Stimulated activated CD8-positive, alpha-beta memory T cell treated with anti-CD3 and anti-CD28 coated beads, Interleukin-7, amount 100 ng/mL, for 48 hours (primary cell): ENCODE data around the gene SPATS2.

Experiments
- DNase-seq, 2 donors: peaks; one replicate each; pipeline ENCODE4 v3.0.0-alpha.2; 2020; ENCODE audit warnings: low read depth in 1 of 2; ENCODE audit errors: extremely low read depth in 1 of 2

SPATS2 gene

DNA sequence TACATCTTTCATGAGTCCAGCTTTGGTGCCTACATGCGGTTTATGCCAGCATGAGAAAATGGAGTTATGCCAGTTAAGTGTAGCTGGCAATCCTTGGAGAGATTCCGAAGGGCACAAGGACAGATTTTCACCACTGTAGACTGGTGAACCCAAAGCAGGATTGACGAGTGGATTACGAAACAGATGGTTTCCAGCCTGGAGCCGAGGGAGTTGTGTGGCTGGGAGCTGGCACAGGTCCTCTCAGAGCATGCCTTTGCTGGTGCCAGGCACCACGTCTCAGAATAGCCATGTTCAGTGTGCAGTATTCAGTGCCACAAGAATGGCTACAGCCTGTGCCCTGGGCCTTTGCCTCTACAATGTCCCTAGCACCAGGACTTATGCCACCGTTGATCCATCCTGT is 184.8 kb downstream of the SPATS2 start:
- DNase-seq = no peak

DNA sequence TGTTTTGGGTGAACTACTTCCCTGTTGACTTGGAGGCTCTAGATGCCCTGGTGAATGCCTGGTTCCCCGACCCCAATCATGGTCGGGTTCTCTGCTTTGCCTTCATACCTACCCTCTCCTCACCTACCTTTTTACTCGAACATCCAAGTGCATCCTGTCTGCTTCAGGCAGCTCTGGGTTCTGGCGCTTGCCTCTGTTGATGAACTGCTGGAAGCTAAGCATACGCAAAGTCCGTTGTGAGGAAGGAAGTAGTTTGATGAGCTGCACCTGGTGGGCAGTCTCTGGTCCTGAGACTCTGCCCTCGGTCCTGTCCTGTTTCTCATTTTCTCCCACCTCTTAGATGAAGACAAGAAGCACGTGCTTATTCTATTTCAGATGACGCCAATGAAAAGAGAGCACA is 185.2 kb downstream of the SPATS2 start:
- no peak for DNase-seq

DNA sequence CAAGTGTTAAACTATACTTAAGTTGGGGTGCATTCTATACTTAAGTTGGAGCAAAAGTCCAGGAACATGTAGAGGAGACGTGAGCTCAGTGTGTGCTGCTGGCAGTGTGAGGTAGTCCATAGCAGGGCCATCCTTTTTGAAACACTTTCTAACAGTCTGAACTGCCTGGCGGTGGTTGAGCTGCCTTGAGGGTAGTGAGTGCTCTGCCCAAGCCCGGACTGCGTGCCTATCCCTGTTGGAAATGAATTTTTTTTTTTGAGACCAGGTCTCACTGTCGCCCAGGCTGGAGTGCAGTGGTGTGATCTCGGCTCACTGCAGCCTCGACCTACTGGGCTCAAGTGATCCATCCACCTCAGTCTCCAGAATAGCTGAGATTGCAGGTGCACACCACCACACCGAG is 185.6 kb downstream of the SPATS2 start:
- no peak for DNase-seq

DNA sequence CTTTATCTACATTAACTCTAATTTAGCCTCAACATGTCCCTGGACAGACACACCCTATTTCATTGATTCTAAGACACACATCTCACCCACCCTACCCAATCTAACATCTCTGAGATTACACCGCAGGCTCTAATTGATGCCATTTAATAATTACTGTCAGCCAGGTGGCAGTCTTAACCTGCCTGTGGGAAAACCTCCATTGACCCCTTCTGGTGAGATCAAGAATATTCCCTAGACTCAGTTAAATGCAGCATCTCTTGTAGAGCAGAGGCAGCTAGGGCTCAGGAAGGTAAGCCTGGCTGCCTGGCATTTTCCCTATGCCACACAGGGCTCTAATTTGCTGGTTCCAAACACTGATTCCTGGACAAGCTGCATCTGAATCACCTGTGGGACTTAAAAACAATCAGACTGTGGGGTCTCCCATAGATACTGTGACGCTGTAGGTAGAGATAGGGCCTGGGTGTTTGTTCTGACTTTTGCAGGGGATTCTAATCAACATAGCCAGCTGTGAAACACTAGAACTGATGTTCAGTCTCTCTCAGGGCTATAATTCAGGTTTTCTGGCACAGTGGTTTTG is 186.3 kb downstream of the SPATS2 start:
- DNase-seq = no peak

DNA sequence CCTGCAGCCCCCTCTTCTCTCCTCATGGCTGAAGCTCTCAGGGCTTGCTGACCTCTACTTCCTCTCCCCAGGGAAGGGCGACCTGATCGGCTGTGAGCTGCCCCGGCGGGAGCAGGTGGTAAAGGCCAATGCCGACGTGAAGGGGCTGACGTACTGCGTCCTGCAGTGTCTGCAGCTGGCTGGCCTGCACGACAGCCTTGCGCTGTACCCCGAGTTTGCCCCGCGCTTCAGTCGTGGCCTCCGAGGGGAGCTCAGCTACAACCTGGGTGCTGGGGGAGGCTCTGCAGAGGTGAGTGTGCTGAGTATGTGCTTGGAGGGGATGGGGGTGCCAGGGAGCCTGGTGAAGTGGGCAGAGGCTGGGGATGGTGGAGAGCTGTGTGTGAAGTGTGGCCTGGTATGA is 187.0 kb downstream of the SPATS2 start:
- no peak for DNase-seq

DNA sequence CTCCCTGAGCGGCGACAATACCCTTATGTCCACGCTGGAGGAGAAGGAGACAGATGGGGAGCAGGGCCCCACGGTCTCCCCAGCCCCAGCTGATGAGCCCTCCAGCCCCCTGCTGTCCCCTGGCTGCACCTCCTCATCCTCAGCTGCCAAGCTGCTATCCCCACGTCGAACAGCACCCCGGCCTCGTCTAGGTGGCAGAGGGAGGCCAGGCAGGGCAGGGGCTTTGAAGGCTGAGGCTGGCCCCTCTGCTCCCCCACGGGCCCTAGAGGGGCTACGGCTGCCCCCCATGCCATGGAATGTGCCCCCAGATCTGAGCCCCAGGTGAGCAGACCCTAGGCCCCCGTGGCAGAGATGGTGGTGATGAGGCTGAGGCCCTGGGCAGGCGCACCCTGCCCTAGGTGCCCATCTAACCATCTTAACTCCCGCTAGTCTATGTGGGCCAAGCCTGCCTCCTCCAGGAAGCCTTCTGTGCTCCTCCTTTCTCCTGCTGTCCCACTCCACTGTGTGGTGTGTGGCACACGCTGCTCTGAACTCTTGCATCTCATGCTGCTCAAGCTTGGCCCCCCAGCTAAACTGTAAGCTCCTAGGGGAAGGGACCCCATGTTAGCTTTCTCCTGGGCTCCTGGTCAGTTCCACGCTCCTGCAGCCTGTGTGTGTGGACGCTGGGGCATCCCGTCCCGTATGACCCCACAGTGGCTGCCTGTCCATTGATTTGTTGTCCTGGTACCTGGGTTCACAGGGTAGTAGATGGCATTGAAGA is 188.5 kb downstream of the SPATS2 start:
- DNase-seq = no peak

DNA sequence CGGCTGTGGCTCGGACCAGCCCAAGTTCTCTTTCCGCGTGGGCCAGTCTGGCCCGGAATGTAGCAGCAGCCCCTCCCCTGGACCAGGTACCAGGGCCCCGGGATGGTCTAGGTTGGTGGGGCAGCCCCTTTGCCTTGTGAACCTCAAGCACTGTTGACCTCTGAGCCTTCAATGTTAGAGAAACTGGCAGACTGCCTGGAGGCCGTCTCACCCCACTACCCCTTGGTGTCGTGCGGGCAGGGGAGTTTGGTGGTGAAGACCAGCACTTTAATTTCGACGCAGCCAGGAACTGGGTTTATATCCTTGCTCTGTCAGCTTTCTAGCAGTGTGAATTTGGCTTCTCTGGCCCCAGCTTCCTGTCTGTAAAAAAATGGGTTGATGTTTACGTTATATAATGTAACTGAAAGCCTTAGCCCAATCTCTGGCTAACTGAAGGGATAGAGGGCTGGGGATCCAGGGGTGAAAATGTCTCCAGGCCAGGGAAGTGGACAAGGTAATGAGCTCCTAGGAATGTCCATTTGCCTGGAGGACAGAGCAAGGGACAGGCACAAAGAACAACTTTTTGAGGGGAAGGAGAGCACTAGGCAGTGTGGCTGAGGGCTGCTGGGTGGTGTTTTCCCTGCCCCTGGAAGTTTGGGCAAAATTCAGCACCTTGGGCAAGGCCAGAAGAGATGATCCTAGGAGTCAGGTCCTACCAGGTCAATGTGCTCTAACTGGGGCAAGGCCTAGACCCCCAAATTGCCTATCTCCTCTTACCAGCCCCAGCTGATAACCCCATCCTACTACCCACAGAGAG is 189.3 kb downstream of the SPATS2 start:
- no peak for DNase-seq

DNA sequence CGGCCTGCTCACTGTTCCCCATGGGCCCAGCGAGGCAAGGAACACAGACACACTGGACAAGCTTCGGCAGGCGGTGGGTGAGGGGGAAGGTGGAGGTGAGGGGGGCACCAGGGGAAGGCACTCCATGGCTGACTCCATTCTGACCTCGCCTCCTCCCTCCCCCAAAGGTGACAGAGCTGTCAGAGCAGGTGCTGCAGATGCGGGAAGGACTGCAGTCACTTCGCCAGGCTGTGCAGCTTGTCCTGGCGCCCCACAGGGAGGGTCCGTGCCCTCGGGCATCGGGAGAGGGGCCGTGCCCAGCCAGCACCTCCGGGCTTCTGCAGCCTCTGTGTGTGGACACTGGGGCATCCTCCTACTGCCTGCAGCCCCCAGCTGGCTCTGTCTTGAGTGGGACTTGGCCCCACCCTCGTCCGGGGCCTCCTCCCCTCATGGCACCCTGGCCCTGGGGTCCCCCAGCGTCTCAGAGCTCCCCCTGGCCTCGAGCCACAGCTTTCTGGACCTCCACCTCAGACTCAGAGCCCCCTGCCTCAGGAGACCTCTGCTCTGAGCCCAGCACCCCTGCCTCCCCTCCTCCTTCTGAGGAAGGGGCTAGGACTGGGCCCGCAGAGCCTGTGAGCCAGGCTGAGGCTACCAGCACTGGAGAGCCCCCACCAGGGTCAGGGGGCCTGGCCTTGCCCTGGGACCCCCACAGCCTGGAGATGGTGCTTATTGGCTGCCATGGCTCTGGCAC is 190.1 kb downstream of the SPATS2 start:
- DNase-seq = no peak

DNA sequence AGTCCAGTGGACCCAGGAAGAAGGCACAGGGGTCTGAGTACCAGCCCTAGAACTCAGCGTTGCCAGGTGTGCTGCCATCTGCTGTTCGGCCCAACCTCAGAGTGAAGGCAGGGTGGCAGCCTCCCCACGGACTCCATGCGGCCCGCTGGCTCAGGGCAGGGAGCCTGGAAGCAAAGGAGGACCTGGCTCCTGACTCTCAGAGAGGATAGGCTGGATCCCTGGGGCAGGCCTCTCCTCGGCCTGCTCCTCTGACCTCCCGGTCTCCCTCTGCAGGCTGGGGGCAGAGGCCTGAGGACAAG is 190.6 kb downstream of the SPATS2 start:
- DNase-seq = no peak

DNA sequence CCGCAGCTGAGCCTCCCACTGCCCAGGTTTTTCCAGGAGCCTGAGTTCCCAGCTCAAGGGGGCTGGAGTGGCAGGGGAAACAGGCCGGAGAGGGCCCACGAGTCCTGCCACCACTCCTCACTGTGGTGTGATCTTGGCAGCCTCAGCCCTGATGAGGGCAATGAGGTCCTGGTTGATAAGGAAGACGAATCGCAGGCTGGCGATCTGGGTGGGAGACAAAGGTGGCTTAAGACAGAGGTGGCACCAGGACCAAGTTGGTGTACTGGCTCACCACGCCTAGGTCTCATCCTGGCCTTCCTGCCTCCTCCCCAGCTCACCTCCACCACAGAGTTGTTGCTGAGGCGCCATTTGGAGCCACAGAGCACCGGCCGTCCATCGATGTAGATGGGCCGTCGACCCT is 191.3 kb downstream of the SPATS2 start:
- DNase-seq = no peak

DNA sequence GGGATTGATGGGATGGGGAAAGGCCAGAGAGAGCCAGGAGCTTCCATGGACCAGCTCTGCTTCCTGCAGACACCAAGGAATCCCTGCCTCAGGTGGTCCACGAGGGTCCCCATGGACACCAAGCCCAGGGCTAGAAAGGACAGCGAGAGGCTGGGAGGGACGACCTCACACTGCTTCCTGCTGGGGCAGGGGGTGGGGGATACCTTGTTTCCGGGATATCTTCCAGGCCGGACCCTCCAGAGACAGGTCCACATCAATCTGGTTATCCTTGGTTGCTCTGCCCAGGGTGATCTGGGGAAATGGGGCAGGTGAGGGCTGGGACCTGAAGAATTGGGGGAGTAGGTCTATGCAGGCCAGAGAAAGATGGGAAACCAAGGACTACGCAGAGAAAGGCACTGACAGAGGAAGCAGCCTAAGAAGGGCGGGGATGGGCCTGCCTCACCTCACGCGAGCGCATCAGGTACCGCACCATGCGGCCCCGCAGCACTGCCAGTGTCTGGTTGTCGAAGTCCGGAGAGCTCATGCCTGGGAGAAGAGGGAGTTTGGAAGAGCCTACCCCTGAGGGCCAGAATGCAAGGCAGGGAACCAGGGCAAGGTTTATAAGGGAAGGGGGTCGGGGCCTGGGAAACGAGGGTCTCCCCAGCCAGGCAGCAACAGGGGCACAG is 191.9 kb downstream of the SPATS2 start:
- no peak for DNase-seq

DNA sequence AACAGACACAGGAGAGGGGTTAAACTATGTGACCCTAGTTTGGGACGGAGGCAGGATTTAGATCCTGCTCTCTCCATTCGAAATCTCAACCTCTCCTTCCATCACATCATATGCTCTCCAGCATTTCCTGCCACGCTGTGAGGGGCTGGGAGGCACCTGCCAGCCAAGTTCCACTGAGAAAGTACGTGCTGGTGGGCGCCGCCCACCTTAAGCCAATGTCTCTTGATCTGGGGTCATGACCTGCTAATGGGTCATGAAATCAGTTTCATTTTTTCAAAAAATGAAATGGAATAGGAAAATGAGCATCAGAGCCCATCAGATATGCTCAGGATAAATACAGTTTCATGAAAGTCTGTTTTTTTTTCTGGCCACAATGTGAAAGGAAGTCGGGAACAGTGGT is 193.4 kb downstream of the SPATS2 start:
- DNase-seq = no peak

DNA sequence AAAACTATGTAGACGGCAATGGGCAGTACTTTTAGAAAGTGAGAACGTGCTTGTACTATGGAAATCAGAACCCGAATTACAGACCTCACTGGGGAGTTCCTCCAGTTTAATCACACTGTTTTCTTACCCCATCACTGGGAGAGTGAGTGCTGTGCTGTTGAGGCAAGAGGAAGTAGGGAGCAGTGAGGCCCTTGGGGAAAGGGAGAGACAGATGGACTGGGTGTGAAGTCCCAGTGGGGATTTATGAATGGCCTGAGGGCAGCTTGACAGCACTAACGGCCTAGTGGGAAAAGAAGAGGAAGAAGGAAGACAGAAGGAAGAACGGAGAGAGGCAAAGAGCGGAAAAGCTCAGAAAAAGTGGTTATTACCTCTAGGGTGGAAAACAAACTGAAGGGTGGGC is 195.0 kb downstream of the SPATS2 start:
- DNase-seq = no peak

DNA sequence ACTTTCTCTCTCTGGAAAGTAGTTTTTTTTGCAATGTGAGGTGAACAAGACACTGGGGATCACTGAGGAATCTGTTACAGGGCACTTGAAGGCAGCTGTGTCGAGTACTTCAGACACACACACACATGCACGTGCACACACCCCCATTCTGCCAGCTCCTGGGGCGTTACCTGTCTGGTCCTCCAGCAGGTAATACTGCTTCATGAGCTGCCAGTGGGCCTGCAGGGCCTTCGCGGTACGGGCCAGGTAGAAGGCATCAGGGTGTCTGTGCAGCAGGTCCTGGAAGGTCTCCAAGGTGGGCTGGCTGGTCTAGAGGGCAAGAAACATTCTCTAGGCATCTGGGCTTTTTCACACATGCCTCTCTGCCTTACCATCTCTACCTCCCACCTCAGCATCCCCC is 195.6 kb downstream of the SPATS2 start:
- DNase-seq = no peak

DNA sequence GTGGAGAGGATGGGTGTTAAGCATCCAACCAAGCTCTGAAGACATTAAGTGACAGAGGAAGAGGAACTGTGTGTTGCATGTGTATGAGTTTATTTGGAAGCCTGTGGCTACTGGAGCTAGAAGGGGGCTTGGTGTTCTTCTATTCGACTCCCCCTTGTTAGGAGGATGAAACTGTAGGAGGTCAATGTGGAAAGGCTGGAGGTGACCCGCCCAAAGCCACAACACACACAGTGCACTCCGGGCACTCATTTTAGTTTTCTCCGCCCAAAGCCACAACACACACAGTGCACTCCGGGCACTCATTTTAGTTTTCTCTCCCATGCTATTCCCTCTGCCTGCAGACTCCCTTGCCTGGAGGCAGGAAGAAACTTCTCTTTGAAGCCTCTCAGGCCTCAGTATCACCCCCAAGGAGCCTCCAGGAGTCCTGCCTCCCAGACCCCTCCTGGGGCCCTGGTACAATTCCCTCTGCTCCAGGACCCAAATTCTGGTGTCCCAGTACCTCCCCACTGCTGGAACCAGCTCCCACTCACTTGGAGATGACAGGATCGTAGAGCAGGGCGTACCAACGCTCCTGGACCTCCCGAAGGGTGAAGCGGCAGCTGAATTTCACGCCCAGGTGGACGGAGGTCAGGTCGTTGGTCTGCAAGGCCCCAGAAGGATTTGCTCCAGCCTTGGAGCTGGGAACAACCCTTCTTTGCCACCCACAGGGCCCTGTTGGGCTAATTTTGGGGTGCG is 196.9 kb downstream of the SPATS2 start:
- DNase-seq = no peak

DNA sequence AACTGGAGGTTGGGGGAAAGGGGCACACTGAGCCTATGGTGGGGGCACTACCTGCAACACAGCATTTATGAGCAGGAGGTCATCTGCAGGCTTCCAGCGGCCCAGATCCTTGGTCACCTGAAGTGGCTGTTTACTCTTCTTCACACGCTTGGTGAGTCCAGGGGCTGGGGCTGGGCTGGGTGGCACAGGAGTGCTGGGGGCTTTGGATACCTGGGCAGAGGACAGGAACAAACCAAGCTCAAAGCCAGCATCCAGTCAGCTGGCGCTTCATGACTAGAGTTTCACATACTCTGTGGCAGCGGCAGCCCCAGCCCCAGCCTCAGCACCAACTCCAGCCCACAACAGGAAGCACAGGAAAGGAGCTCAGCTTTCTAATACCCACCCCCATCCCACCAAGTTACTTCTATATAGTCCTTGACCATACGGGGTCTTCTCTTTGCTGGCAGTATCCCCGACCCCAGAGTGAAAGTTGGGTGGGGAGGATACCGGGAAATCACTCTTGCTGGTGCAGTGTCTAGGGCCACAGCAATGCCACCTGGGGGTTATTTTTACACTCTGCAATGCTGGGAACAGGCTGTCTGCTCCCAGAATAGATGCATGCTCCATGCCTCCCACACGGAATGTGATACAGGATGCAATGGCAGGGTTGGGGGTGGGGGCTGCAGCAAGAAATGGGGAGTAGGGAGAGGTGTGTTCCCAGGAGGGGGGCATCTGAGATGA is 197.6 kb downstream of the SPATS2 start:
- DNase-seq = no peak

DNA sequence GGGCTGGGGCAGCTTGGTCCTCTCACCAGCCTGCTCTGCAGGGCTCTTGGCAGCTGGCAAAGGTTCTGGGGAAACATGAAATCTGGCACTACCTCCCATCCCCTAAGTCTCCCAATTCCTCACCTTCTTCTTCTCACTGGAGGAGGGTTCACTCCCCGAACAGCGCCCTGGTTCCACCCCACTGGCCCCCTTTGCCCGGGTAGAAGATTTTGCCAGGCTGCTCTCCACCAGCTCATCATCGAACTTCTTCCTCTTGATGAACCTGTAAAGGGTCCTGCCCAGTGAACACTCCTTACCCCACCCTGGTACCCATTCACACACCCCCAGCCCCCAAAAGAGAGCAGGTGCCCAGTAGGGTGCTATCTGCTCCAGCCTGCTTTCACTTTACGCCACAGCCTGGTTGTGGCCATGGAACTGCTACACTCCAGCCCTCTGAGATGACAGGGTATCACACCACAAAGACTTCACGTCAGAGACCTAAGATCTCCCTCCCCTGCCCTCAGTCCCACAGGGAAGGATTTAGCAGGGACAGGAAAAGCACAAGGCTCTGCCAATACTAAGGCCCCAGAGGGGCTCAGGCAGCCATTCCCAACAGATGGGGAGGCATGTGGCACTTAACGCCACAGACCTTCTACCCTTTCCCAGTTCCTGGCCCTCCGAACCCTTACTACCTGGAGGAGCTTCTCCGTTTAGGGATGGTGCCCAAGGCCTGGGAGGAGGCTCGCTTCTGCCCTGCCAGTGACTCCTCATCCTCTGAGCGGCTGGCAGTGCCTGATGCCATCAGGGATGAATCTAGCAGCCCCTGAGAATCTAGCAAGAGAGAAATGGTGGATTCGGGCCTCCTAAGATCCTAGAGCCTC is 198.4 kb downstream of the SPATS2 start:
- DNase-seq = no peak

DNA sequence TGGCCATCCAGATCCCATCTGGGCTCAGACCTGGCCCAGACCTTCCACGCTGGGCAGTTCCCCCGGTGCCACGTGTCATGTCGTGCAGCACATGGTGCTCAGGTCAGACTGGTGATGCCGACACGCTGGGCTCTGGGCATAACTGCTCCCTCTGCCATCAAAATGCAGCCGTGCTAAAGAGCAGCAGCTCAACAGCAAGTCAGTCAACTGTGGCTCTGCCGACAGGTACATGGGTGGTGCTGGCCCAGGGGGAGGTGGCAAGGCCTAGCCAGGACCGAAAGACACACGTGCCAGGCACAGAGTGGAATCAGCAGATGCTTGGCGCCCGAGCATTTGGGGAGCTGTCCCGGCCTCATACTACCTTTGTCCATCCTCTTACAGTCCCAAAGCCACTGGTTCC is 199.1 kb downstream of the SPATS2 start:
- no peak for DNase-seq

DNA sequence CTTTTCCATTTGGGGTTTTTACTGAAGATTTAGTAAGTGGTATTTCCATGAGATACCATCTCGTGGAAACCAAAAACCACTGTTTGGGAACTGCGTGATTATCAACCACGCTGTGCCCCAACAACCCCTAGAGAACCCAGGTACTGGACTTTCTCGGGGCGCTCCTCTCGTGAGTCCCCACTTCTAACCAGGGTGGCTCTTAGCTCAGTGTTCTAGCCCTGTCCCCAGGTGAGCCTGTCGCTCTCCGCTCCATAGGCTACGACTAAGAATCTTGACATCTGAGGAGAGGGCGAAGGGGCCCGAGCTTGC is 200.0 kb downstream of the SPATS2 start:
- DNase-seq = no peak
